ENCODE measurements around the gene DHH. TPM values are rescaled to one million over a fixed set of nuclear protein-coding genes. Genes with fewer than 3 reads are reported as not detected.

The DHH gene
- total and polyA plus RNA-seq, 9 of the 15 experiments (the other 6 are each of a cell fraction or from before 2014, with no cell fraction given) = 0.07 to 2.6 (median 0.54) TPM

DNA sequence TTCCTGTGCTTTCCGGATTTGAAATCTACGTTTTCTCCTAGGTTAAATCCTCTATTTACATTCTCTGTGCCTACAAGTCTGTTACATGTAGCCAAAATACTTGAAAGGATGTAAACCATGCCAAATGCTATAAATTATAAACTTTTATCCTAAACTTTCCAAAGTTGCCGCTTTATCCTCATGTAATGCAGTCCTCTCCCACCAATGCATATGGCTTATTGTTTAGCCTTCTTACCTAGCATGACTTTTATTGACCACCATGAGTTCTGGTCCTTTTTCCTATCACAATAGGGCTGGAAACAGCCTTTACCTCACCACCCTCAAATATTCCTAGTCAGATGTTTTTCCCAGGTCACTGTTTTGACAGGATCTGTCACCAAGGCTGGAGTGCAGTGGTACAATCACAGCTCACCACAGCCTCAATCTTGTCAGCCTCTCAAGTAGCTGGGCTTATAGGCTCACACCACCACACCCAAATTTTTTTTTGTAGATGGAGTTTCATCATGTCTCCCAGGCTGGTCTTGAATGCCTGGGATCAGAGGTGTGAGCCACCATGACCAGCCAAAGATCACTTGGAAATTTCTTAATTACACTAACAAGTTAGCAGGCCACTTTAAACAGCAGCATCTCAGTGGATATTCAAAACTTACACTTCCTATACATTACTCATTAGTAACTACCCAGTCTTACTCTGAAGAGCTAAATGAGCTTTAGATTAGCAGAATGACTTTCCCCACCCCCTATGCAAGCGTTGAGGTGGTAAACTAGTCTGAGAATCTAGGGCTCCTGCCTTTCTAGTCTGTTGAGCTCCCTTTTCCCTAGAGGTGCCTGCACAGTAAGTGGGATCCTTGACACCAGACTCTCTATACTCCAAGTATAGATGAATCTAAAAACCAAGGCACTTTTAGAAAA, 32.5 kb upstream of the DHH start:
- intact Hi-C loops (cut with micrococcal nuclease) (no loop called here), in situ Hi-C loops (cut with MboI) (no loop called here)
- ChIA-PET CTCF (ENCODE audit: low intra/inter-chr PET ratio) (no interaction called here), POLR2A (interaction anchor here (0.6 to 2.4 kb wide), 23 partner anchors 8 to 504 kb away, joined by 3 to 23 read pairs (median 4); partner anchors contain the start of genes LMBR1L and RHEBL1)
- H3K9ac ChIP-seq (ENCODE audit: insufficient read depth in 1 of 2, low read depth in 2 of 2, low read length in 2 of 2) = no peak overlapping the region
- peaks cover 13% of the 10 kb centered on the region for H4K20me1 ChIP-seq (replicated peaks; ENCODE audit: control insufficient read depth, insufficient read depth, low read length)
- peaks cover 13 to 23% of the 10 kb centered on the region in 2 experiments; a peak in 4 of 5 replicates for H3K4me1 ChIP-seq (replicated peaks in 1 of 2; ENCODE audit: control insufficient read depth in 2 of 2, insufficient read depth in 2 of 2, low read length in 2 of 2)
- no peak overlapping the region for H3K4me3 ChIP-seq
- peaks cover 4% of the 10 kb centered on the region for H3K9me1 ChIP-seq (ENCODE audit: control insufficient read depth, insufficient read depth, low read length)
- 47% methylated on average over 4 of the region's 4 CpGs for WGBS (ENCODE audit: insufficient coverage, low coverage, missing lambda C conversion rate)
- no peak for FAIRE-seq
- no peak overlapping the region for H2AFZ ChIP-seq (ENCODE audit: low read depth, low read length)
- H3K79me2 ChIP-seq (ENCODE audit: control insufficient read depth, insufficient read depth, low read length) = peaks cover 33% of the 10 kb centered on the region
- peak; percentile 13 for ATAC-seq
- peak in 1 of 4 experiments; percentile 51 for DNase-seq (ENCODE audit: extremely low read depth in 1 of 4, low spot score in 3 of 4)
- H3K27ac ChIP-seq (ENCODE audit: extremely low read depth, low read depth, low read length) = peak overlapping the region; percentile 41; the same call in 1 of the 3 replicates
- H3K9me3 ChIP-seq (replicated peaks; ENCODE audit: control insufficient read depth, insufficient read depth, low read depth, low read length) = no peaks in the 10 kb centered on the region
- no peak overlapping the region for H3K4me2 ChIP-seq (ENCODE audit: insufficient read depth, low read length)
- no TSS peak for BruUV-seq (replicated peaks)
- H3K36me3 ChIP-seq (ENCODE audit: control insufficient read depth, insufficient read depth, low read length) = peaks cover 39% of the 10 kb centered on the region
- H3K27me3 ChIP-seq (ENCODE audit: control insufficient read depth in 2 of 2, insufficient read depth in 2 of 2, low read length in 2 of 2) = no peaks in the 10 kb centered on the region
- TF ChIP-seq CREM (IDR thresholded peaks at IDR 0.05; ENCODE audit: low read depth) = 0 out of 2 replicates have a peak, but pooled peaks have one; percentile 10
- TF ChIP-seq TBL1XR1 (IDR thresholded peaks at IDR 0.05; ENCODE audit: low read length in 2 of 2) = peak in 1 of 2 experiments; percentile 33; a peak in 2 of 4 replicates
- 0 out of 2 replicates have a peak, but pooled peaks have one; percentile 15 for TF ChIP-seq NFIC (IDR thresholded peaks at IDR 0.05)
- TF ChIP-seq NFYB (IDR thresholded peaks at IDR 0.05; ENCODE audit: extremely low read depth, insufficient read length) = no peak
- TF ChIP-seq, protein P1, sequence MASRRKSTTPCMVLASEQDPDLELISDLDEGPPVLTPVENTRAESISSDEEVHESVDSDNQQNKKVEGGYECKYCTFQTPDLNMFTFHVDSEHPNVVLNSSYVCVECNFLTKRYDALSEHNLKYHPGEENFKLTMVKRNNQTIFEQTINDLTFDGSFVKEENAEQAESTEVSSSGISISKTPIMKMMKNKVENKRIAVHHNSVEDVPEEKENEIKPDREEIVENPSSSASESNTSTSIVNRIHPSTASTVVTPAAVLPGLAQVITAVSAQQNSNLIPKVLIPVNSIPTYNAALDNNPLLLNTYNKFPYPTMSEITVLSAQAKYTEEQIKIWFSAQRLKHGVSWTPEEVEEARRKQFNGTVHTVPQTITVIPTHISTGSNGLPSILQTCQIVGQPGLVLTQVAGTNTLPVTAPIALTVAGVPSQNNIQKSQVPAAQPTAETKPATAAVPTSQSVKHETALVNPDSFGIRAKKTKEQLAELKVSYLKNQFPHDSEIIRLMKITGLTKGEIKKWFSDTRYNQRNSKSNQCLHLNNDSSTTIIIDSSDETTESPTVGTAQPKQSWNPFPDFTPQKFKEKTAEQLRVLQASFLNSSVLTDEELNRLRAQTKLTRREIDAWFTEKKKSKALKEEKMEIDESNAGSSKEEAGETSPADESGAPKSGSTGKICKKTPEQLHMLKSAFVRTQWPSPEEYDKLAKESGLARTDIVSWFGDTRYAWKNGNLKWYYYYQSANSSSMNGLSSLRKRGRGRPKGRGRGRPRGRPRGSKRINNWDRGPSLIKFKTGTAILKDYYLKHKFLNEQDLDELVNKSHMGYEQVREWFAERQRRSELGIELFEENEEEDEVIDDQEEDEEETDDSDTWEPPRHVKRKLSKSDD (conservative IDR thresholded peaks at IDR 0.05; ENCODE audit: low read length) = no peak
- TF ChIP-seq, protein P2, sequence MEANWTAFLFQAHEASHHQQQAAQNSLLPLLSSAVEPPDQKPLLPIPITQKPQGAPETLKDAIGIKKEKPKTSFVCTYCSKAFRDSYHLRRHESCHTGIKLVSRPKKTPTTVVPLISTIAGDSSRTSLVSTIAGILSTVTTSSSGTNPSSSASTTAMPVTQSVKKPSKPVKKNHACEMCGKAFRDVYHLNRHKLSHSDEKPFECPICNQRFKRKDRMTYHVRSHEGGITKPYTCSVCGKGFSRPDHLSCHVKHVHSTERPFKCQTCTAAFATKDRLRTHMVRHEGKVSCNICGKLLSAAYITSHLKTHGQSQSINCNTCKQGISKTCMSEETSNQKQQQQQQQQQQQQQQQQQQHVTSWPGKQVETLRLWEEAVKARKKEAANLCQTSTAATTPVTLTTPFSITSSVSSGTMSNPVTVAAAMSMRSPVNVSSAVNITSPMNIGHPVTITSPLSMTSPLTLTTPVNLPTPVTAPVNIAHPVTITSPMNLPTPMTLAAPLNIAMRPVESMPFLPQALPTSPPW (CRISPR knock-in tag; IDR thresholded peaks at IDR 0.05) = 0 out of 2 replicates have a peak, but pooled peaks have one; percentile 10
- TF ChIP-seq, protein P3, sequence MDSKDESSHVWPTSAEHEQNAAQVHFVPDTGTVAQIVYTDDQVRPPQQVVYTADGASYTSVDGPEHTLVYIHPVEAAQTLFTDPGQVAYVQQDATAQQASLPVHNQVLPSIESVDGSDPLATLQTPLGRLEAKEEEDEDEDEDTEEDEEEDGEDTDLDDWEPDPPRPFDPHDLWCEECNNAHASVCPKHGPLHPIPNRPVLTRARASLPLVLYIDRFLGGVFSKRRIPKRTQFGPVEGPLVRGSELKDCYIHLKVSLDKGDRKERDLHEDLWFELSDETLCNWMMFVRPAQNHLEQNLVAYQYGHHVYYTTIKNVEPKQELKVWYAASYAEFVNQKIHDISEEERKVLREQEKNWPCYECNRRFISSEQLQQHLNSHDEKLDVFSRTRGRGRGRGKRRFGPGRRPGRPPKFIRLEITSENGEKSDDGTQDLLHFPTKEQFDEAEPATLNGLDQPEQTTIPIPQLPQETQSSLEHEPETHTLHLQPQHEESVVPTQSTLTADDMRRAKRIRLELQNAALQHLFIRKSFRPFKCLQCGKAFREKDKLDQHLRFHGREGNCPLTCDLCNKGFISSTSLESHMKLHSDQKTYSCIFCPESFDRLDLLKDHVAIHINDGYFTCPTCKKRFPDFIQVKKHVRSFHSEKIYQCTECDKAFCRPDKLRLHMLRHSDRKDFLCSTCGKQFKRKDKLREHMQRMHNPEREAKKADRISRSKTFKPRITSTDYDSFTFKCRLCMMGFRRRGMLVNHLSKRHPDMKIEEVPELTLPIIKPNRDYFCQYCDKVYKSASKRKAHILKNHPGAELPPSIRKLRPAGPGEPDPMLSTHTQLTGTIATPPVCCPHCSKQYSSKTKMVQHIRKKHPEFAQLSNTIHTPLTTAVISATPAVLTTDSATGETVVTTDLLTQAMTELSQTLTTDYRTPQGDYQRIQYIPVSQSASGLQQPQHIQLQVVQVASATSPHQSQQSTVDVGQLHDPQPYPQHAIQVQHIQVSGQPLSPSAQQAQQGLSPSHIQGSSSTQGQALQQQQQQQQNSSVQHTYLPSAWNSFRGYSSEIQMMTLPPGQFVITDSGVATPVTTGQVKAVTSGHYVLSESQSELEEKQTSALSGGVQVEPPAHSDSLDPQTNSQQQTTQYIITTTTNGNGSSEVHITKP (IDR thresholded peaks at IDR 0.05; ENCODE audit: partially characterized antibody) = no peak
- TF ChIP-seq ZEB2 (IDR thresholded peaks at IDR 0.05) = no peak
- TF ChIP-seq DPF2 (IDR thresholded peaks at IDR 0.05) = no peak
- TF ChIP-seq POLR2B (IDR thresholded peaks at IDR 0.05; ENCODE audit: low read depth, partially characterized antibody) = peak; percentile 96
- peak; percentile 86 for TF ChIP-seq MYNN (IDR thresholded peaks at IDR 0.05)
- TF ChIP-seq MYNN (CRISPR knock-in tag; IDR thresholded peaks at IDR 0.05) = no peak
